Keratinocyte (primary cell): Measurements from ENCODE around the gene CLK3. TPM values are rescaled to one million over a fixed set of nuclear protein-coding genes. Genes with fewer than 3 reads are reported as not detected.

Experiments used
- DNase-seq: peaks from one replicate; pipeline ENCODE4 v3.0.0-alpha.2; 2011; ENCODE audit warnings: low read depth, missing footprints, low spot score
- FAIRE-seq: peaks from 2 replicates; lab custom pipeline; 2011; peaks lifted over from hg19 to GRCh38; lab: Jason Lieb, UNC
- H2AFZ ChIP-seq: 2 replicates; pipeline ENCODE4 v1.6.0; 2012; ENCODE audit warnings: low read length, control low read depth, inconsistent platforms; ENCODE audit not compliant: control insufficient read depth
- H3K27ac ChIP-seq: 2 replicates; pipeline ENCODE4 v1.5.1; 2011; ENCODE audit warnings: low read length; ENCODE audit not compliant: control insufficient read depth, insufficient read depth
- H3K27me3 ChIP-seq: 3 replicates; pipeline ENCODE4 v1.6.0; 2011; ENCODE audit warnings: low read length; ENCODE audit not compliant: control insufficient read depth, insufficient read depth; ENCODE audit errors: extremely low read depth
- H3K36me3 ChIP-seq, 2 experiments: 2 replicates in 1 of 2; 3 replicates in 1 of 2; pipeline ENCODE4 v1.5.1; 2011; ENCODE audit warnings: low read length in 2 of 2, mild to moderate bottlenecking in 1 of 2; ENCODE audit not compliant: control insufficient read depth in 2 of 2, insufficient read depth in 2 of 2; ENCODE audit errors: extremely low read depth in 1 of 2
- H3K4me1 ChIP-seq: 3 replicates; pipeline ENCODE4 v1.5.1; 2011; ENCODE audit warnings: low read length; ENCODE audit not compliant: control insufficient read depth, insufficient read depth; ENCODE audit errors: extremely low read depth
- H3K4me2 ChIP-seq: 3 replicates; pipeline ENCODE4 v1.6.0; 2011; ENCODE audit warnings: low read depth, low read length; ENCODE audit not compliant: control insufficient read depth, insufficient read depth; ENCODE audit errors: extremely low read depth
- H3K4me3 ChIP-seq, 3 experiments: fragments of 200-600 bp in 1 of 3; sonication (generic) in 1 of 3; 2 replicates in 2 of 3; 3 replicates in 1 of 3; pipeline ENCODE4 v1.5.1; 2011 to 2016; ENCODE audit warnings: low read length in 3 of 3, mild to moderate bottlenecking in 3 of 3, control low read depth in 2 of 3, inconsistent platforms in 1 of 3, low read depth in 1 of 3, mixed read lengths in 1 of 3, mixed run types in 1 of 3, moderate library complexity in 1 of 3; ENCODE audit not compliant: control insufficient read depth in 2 of 3, insufficient read depth in 2 of 3; ENCODE audit errors: extremely low read depth in 1 of 3
- H3K79me2 ChIP-seq: 2 replicates; pipeline ENCODE4 v1.6.0; 2012; ENCODE audit warnings: low read length; ENCODE audit not compliant: control insufficient read depth, insufficient read depth
- H3K9ac ChIP-seq: 3 replicates; pipeline ENCODE4 v1.6.0; 2011; ENCODE audit warnings: low read length; ENCODE audit not compliant: control insufficient read depth, insufficient read depth; ENCODE audit errors: extremely low read depth
- H3K9me1 ChIP-seq: 3 replicates; pipeline ENCODE4 v1.6.0; 2011; ENCODE audit warnings: low read length; ENCODE audit not compliant: control insufficient read depth, insufficient read depth; ENCODE audit errors: extremely low read depth
- H3K9me3 ChIP-seq: 2 replicates; pipeline ENCODE4 v1.5.1; 2012; ENCODE audit warnings: low read depth, low read length; ENCODE audit not compliant: control insufficient read depth
- H4K20me1 ChIP-seq: 3 replicates; pipeline ENCODE4 v1.6.0; 2011; ENCODE audit warnings: low read length; ENCODE audit not compliant: control insufficient read depth, insufficient read depth; ENCODE audit errors: extremely low read depth
- CTCF ChIP-seq, 3 experiments: IDR thresholded peaks in 1 of 3; conservative IDR thresholded peaks in 1 of 3; optimal IDR thresholded peaks in 1 of 3; 2 replicates in 2 of 3; 3 replicates in 1 of 3; pipeline versions ENCODE3 to v1.5.1; 2011; ENCODE audit warnings: low read length in 3 of 3, mild to moderate bottlenecking in 3 of 3, moderate library complexity in 2 of 3, control low read depth in 1 of 3, inconsistent platforms in 1 of 3; ENCODE audit not compliant: insufficient read depth in 2 of 3; ENCODE audit errors: extremely low read depth in 1 of 3
- EZH2 ChIP-seq: IDR thresholded peaks from one replicate; pipeline ENCODE4 v1.6.1; 2012; ENCODE audit warnings: inconsistent platforms, mild to moderate bottlenecking, low read length, moderate library complexity
- dilution Hi-C: fragments of 300-500 bp; cut with MboI; formaldehyde crosslinking; loops from one replicate; pipeline ENCODE4 v1.7.0; 2020; ENCODE audit warnings: low sequenced_read_pairs; ENCODE audit not compliant: extremely low pct_ligation_motif_present
- polyA plus RNA-seq, 5 experiments: library from polyadenylated mRNA; depleted of rRNA in 3 of 5; stranded (reverse) in 3 of 5; stranded (forward) in 1 of 5; unstranded in 1 of 5; fragments of >200 nt; gene quantifications; 1 replicate in 1 of 5; 2 replicates in 3 of 5; 3 replicates in 1 of 5; pipeline versions ENCODE4 v1.2.1 to v1.2.3, GENCODE V29; 2011 to 2012; ENCODE audit warnings: missing spikeins in 2 of 5, low read depth in 1 of 5, low replicate concordance in 1 of 5

The CLK3 gene
- polyA plus RNA-seq, 1 donor (not counting 4 experiments of a cell fraction or from before 2014, with no cell fraction given) = 61.2 TPM

GRCh38 chr15:74664028-74664616, 48.5 kb downstream of the CLK3 start:
- Histone ChIP-seq H3K27ac (no peak overlapping the region), H2AFZ (no peak overlapping the region)

GRCh38 chr15:74664670-74665069, 49.0 kb downstream of the CLK3 start:
- H3K4me2 ChIP-seq = no peak overlapping the region
- no peak for DNase-seq
- H4K20me1 ChIP-seq = peaks cover 3% of the 10 kb centered on the region

More at GRCh38 chr15:74664028-74664616, 48.5 kb downstream of the CLK3 start:
- Histone ChIP-seq H3K79me2 (peaks cover 15% of the 10 kb centered on the region), H4K20me1 (peaks cover 3% of the 10 kb centered on the region), H3K9me1 (no peaks in the 10 kb centered on the region), H3K9me3 (no peaks in the 10 kb centered on the region), H3K4me2 (no peak overlapping the region), H3K36me3 (no peaks in the 10 kb centered on the region), H3K4me3 (no peak overlapping the region), H3K4me1 (no peaks in the 10 kb centered on the region), H3K9ac (no peak overlapping the region), H3K27me3 (no peaks in the 10 kb centered on the region)
- FAIRE-seq (no peak), DNase-seq (no peak)
- TF ChIP-seq EZH2 = no peak
- no peak for TF ChIP-seq CTCF (optimal IDR thresholded peaks at IDR 0.05 in 1 of 3, IDR thresholded peaks at IDR 0.05 in 1 of 3, conservative IDR thresholded peaks at IDR 0.05 in 1 of 3; ENCODE audit: extremely low read depth in 1 of 3, insufficient read depth in 2 of 3, low read length in 3 of 3)
- dilution Hi-C loops = no loop called here

More at GRCh38 chr15:74664670-74665069, 49.0 kb downstream of the CLK3 start:
- Histone ChIP-seq H2AFZ (no peak overlapping the region), H3K4me1 (no peaks in the 10 kb centered on the region), H3K27me3 (no peaks in the 10 kb centered on the region), H3K9ac (no peak overlapping the region), H3K27ac (no peak overlapping the region), H3K9me1 (no peaks in the 10 kb centered on the region), H3K4me3 (no peak overlapping the region), H3K79me2 (peaks cover 15% of the 10 kb centered on the region), H3K9me3 (no peaks in the 10 kb centered on the region), H3K36me3 (no peaks in the 10 kb centered on the region)
- FAIRE-seq = no peak
- dilution Hi-C loops = no loop called here
- TF ChIP-seq EZH2 = no peak
- TF ChIP-seq CTCF (optimal IDR thresholded peaks at IDR 0.05 in 1 of 3, IDR thresholded peaks at IDR 0.05 in 1 of 3, conservative IDR thresholded peaks at IDR 0.05 in 1 of 3; ENCODE audit: extremely low read depth in 1 of 3, insufficient read depth in 2 of 3, low read length in 3 of 3) = no peak
